ENCODE measurements around the gene FAM131A. TPM values are rescaled to one million over a fixed set of nuclear protein-coding genes. Genes with fewer than 3 reads are reported as not detected.

Gene FAM131A
- total and polyA plus RNA-seq, 4 donors = 0.81 to 5.7 (median 2.7) TPM

GRCh38 chr3:184335661-184336546 lies 1.5 kb upstream of the FAM131A start:
- DNase-seq (ENCODE audit: low spot score) = peak; percentile 97
- Histone ChIP-seq H3K4me1 (ENCODE audit: control insufficient read depth in 4 of 4, insufficient read depth in 4 of 4, low read length in 3 of 4) (peaks cover 0 to 13% (median 6%) of the 10 kb centered on the region in 4 donors), H3K36me3 (ENCODE audit: control insufficient read depth in 4 of 4, insufficient read depth in 3 of 4, low read depth in 1 of 4, low read length in 3 of 4) (peaks cover 14 to 40% (median 37%) of the 10 kb centered on the region in 4 donors), H3K4me3 (ENCODE audit: low read depth in 1 of 3, low read length in 3 of 3) (peak overlapping the region; percentile 47 to 68 (median 62)), H3K9ac (ENCODE audit: low read depth in 1 of 2, low read length in 2 of 2) (peak overlapping the region; percentile 46 to 50), H3K27me3 (ENCODE audit: control insufficient read depth in 4 of 4, insufficient read depth in 4 of 4, low read length in 3 of 4) (no peaks in the 10 kb centered on the region), H3K9me3 (ENCODE audit: control insufficient read depth in 4 of 4, low read length in 3 of 4) (no peaks in the 10 kb centered on the region), H3K27ac (ENCODE audit: low read depth in 1 of 2, low read length in 2 of 2) (peak overlapping the region; percentile 84 to 89)
- 1% methylated on average over 77 of the region's 77 CpGs for WGBS
- TF ChIP-seq ATF3 (IDR thresholded peaks at IDR 0.05) (no peak), SP1 (IDR thresholded peaks at IDR 0.05) (peak; percentile 28), EGR1 (IDR thresholded peaks at IDR 0.05; ENCODE audit: low read depth in 2 of 2) (peak; percentile 75 to 81), YY1 (IDR thresholded peaks at IDR 0.05) (peak; percentile 54), RXRA (IDR thresholded peaks at IDR 0.05) (no peak), JUND (IDR thresholded peaks at IDR 0.05) (peak in 1 of 2 donors; percentile 17)

- Histone ChIP-seq H3K9me3 (ENCODE audit: control insufficient read depth in 4 of 4, low read length in 3 of 4) (no peaks in the 10 kb centered on the region), H3K4me1 (ENCODE audit: control insufficient read depth in 4 of 4, insufficient read depth in 4 of 4, low read length in 3 of 4) (peaks cover 0 to 13% (median 6%) of the 10 kb centered on the region in 4 donors), H3K4me3 (ENCODE audit: low read depth in 1 of 3, low read length in 3 of 3) (peak overlapping the region; percentile 47 to 68 (median 62)), H3K27me3 (ENCODE audit: control insufficient read depth in 4 of 4, insufficient read depth in 4 of 4, low read length in 3 of 4) (no peaks in the 10 kb centered on the region), H3K27ac (ENCODE audit: low read depth in 1 of 2, low read length in 2 of 2) (peak overlapping the region; percentile 84 to 89), H3K9ac (ENCODE audit: low read depth in 1 of 2, low read length in 2 of 2) (peak overlapping the region in 1 of 2 donors; percentile 46), H3K36me3 (ENCODE audit: control insufficient read depth in 4 of 4, insufficient read depth in 3 of 4, low read depth in 1 of 4, low read length in 3 of 4) (peaks cover 7 to 34% (median 29%) of the 10 kb centered on the region in 4 donors)
- TF ChIP-seq SP1 (IDR thresholded peaks at IDR 0.05) (no peak), NR2F2 (IDR thresholded peaks at IDR 0.05) (peak; percentile 80), JUND (IDR thresholded peaks at IDR 0.05) (no peak), CTCF (IDR thresholded peaks at IDR 0.05; ENCODE audit: low read depth, low read length, missing input control) (no peak)
- 38% methylated on average over 17 of the region's 17 CpGs for WGBS
- no peak for DNase-seq (ENCODE audit: low spot score)
Observed at GRCh38 chr3:184336547-184337398, 627 bp upstream of the FAM131A start.

GRCh38 chr3:184337981-184338380 lies 581 bp downstream of the FAM131A start:
- Histone ChIP-seq H3K9me3 (ENCODE audit: control insufficient read depth in 4 of 4, low read length in 3 of 4) (no peaks in the 10 kb centered on the region), H3K9ac (ENCODE audit: low read depth in 1 of 2, low read length in 2 of 2) (no peak overlapping the region), H3K4me3 (ENCODE audit: low read depth in 1 of 3, low read length in 3 of 3) (no peak overlapping the region), H3K4me1 (ENCODE audit: control insufficient read depth in 4 of 4, insufficient read depth in 4 of 4, low read length in 3 of 4) (peaks cover 0 to 13% (median 6%) of the 10 kb centered on the region in 4 donors), H3K36me3 (ENCODE audit: control insufficient read depth in 4 of 4, insufficient read depth in 3 of 4, low read depth in 1 of 4, low read length in 3 of 4) (peaks cover 5 to 31% (median 18%) of the 10 kb centered on the region in 4 donors), H3K27ac (ENCODE audit: low read depth in 1 of 2, low read length in 2 of 2) (peak overlapping the region; percentile 3 to 23), H3K27me3 (ENCODE audit: control insufficient read depth in 4 of 4, insufficient read depth in 4 of 4, low read length in 3 of 4) (no peaks in the 10 kb centered on the region)
- no peak for DNase-seq (ENCODE audit: low spot score)
- TF ChIP-seq HNF4A (conservative IDR thresholded peaks at IDR 0.05) (no peak), ATF3 (IDR thresholded peaks at IDR 0.05) (no peak), NR2F2 (IDR thresholded peaks at IDR 0.05) (no peak)
- 86% methylated on average over 7 of the region's 7 CpGs for WGBS
